ENCODE data around the gene FBXO34. TPM values are rescaled to one million over a fixed set of nuclear protein-coding genes. Genes with fewer than 3 reads are reported as not detected.

FBXO34 gene
- total and polyA plus RNA-seq, 2 of the 13 experiments (the other 11 are each of a cell fraction or from before 2014, with no cell fraction given): 8.8 to 13.5 TPM

DNA sequence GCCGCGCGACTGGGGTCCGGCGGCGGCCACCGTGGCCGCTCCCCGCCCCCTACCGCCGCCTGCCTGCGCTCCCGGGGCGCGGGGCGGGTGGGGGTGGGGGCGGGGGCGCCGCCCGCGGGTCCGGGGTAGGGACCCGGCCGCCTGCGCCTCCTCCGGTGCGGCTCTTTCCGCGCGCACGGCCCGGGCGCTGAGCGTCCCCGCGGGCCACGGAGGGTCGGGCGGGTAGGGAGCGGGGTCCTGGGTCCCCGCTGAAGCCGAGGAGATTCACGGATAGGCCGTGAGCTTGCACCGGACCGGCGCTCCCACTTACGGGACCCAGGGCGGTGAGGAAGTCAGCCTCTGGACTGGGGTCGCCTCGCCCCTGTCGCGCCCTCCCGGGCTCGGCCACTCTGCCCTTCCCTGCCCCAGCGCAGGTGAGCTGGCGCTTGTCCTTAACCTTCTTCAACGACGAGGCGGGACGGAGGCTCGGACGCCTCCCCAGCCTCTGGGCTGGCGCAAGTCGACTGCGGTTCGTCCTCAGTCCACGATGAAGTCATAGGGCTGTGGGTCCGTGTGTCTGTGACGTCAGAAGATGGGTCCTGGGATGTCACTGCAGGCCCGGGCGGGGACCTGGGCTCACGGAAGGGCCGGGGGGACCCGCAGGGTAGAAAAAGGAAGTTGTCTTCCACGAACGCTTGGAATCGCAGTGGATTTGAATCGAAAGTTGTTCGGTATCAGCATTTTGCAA, 514 bp downstream of the FBXO34 start (continued):
- TF ChIP-seq, protein P1, sequence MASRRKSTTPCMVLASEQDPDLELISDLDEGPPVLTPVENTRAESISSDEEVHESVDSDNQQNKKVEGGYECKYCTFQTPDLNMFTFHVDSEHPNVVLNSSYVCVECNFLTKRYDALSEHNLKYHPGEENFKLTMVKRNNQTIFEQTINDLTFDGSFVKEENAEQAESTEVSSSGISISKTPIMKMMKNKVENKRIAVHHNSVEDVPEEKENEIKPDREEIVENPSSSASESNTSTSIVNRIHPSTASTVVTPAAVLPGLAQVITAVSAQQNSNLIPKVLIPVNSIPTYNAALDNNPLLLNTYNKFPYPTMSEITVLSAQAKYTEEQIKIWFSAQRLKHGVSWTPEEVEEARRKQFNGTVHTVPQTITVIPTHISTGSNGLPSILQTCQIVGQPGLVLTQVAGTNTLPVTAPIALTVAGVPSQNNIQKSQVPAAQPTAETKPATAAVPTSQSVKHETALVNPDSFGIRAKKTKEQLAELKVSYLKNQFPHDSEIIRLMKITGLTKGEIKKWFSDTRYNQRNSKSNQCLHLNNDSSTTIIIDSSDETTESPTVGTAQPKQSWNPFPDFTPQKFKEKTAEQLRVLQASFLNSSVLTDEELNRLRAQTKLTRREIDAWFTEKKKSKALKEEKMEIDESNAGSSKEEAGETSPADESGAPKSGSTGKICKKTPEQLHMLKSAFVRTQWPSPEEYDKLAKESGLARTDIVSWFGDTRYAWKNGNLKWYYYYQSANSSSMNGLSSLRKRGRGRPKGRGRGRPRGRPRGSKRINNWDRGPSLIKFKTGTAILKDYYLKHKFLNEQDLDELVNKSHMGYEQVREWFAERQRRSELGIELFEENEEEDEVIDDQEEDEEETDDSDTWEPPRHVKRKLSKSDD (CRISPR knock-in tag; IDR thresholded peaks at IDR 0.05; ENCODE audit: low read depth): peak; percentile 97
- TF ChIP-seq SATB2 (CRISPR knock-in tag; IDR thresholded peaks at IDR 0.05) (0 out of 2 replicates have a peak, but pooled peaks have one; percentile 40), ZNF235 (CRISPR knock-in tag; IDR thresholded peaks at IDR 0.05; ENCODE audit: borderline replicate concordance) (no peak), ELF4 (CRISPR knock-in tag; IDR thresholded peaks at IDR 0.05; ENCODE audit: borderline replicate concordance) (no peak), STAG1 (CRISPR knock-in tag; IDR thresholded peaks at IDR 0.05) (no peak), E2F2 (CRISPR knock-in tag; IDR thresholded peaks at IDR 0.05; ENCODE audit: borderline replicate concordance) (no peak), ZNF20 (CRISPR knock-in tag; IDR thresholded peaks at IDR 0.05) (no peak), NR2C2 (CRISPR knock-in tag; IDR thresholded peaks at IDR 0.05; ENCODE audit: borderline replicate concordance) (no peak), BRCA1 (CRISPR knock-in tag; IDR thresholded peaks at IDR 0.05) (no peak), ZBTB1 (CRISPR knock-in tag; IDR thresholded peaks at IDR 0.05; ENCODE audit: borderline replicate concordance) (no peak), ZNF142 (CRISPR knock-in tag; IDR thresholded peaks at IDR 0.05) (peak; percentile 54; the same call in 1 of the 2 replicates), ZNF329 (CRISPR knock-in tag; IDR thresholded peaks at IDR 0.05; ENCODE audit: low read depth) (no peak), LCORL (IDR thresholded peaks at IDR 0.05) (no peak), LCORL (CRISPR knock-in tag; IDR thresholded peaks at IDR 0.05) (no peak)
- TF ChIP-seq, protein P2, sequence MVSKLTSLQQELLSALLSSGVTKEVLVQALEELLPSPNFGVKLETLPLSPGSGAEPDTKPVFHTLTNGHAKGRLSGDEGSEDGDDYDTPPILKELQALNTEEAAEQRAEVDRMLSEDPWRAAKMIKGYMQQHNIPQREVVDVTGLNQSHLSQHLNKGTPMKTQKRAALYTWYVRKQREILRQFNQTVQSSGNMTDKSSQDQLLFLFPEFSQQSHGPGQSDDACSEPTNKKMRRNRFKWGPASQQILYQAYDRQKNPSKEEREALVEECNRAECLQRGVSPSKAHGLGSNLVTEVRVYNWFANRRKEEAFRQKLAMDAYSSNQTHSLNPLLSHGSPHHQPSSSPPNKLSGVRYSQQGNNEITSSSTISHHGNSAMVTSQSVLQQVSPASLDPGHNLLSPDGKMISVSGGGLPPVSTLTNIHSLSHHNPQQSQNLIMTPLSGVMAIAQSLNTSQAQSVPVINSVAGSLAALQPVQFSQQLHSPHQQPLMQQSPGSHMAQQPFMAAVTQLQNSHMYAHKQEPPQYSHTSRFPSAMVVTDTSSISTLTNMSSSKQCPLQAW (CRISPR knock-in tag; IDR thresholded peaks at IDR 0.05): no peak
- TF ChIP-seq, protein P3, sequence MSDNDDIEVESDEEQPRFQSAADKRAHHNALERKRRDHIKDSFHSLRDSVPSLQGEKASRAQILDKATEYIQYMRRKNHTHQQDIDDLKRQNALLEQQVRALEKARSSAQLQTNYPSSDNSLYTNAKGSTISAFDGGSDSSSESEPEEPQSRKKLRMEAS (IDR thresholded peaks at IDR 0.05): no peak
- TF ChIP-seq, protein P4, sequence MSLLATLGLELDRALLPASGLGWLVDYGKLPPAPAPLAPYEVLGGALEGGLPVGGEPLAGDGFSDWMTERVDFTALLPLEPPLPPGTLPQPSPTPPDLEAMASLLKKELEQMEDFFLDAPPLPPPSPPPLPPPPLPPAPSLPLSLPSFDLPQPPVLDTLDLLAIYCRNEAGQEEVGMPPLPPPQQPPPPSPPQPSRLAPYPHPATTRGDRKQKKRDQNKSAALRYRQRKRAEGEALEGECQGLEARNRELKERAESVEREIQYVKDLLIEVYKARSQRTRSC (CRISPR knock-in tag; IDR thresholded peaks at IDR 0.05; ENCODE audit: low read depth): no peak

Data from HepG2 (cell line).